Measurements from ENCODE around the gene HK3.

The HK3 gene

DNA sequence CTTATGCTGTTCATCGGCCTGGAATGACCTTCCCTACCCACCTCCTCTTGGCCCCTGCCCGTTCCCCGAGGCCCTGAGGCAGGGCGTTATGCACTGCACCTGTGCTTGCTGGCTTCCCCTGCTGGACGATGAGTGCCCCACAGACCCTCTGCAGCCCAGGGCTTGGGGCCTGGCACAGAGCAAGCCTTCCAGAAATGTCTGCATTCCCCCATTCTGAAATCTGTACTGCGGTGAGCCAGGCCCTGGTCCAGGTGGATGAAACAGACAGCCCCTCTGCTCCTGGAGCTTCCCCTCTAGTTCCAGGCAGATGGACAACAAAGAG, 53.8 kb downstream of the HK3 start:
- TF ChIP-seq, protein P1, sequence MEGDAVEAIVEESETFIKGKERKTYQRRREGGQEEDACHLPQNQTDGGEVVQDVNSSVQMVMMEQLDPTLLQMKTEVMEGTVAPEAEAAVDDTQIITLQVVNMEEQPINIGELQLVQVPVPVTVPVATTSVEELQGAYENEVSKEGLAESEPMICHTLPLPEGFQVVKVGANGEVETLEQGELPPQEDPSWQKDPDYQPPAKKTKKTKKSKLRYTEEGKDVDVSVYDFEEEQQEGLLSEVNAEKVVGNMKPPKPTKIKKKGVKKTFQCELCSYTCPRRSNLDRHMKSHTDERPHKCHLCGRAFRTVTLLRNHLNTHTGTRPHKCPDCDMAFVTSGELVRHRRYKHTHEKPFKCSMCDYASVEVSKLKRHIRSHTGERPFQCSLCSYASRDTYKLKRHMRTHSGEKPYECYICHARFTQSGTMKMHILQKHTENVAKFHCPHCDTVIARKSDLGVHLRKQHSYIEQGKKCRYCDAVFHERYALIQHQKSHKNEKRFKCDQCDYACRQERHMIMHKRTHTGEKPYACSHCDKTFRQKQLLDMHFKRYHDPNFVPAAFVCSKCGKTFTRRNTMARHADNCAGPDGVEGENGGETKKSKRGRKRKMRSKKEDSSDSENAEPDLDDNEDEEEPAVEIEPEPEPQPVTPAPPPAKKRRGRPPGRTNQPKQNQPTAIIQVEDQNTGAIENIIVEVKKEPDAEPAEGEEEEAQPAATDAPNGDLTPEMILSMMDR (IDR thresholded peaks at IDR 0.05; ENCODE audit: low read depth, low read length): no peak
- DNase-seq (ENCODE audit: low read depth in 2 of 2): no peak
- H3K4me3 ChIP-seq (replicated peaks in 1 of 2; ENCODE audit: low read depth in 2 of 2, low read length in 2 of 2): no peak overlapping the region

DNA sequence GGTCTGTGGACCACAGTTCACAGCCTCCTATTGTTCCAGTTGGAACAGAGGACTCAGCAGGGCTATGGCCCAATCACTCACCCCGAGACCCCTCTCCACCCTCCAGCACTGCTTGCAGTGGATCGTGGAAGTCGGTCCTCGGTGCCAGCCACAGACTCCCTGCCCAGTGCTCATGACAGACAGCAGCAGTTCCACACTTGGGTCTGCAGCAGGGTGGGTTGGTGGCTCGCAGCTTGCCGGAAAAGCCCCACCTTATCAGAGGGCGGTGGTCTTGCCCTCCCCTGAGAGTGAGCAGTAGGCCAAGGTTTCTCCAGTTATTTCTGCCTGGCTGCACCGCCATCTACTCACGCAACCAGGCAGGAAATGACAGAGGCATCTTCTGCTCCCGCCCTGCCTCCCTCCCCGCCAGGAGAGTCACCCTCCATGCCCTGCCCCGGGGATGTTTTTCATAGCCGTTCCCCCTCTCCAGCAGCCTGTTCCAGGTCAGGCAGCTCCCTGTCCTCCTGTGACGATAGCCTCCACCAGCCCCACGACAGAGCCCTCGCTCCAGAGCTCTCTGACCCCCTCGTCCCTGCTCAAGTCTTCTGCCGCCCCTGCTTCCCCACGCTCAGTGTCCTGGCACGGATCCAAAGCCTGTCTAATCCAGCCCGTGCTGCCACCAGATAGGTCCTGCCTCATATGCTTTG, 54.3 kb downstream of the HK3 start:
- no peak overlapping the region for H3K4me3 ChIP-seq (replicated peaks in 1 of 2; ENCODE audit: low read depth in 2 of 2, low read length in 2 of 2)
- TF ChIP-seq, protein P1 (IDR thresholded peaks at IDR 0.05; ENCODE audit: low read depth, low read length): no peak
- peak; percentile 11 to 43 for DNase-seq (ENCODE audit: low read depth in 2 of 2)

DNA sequence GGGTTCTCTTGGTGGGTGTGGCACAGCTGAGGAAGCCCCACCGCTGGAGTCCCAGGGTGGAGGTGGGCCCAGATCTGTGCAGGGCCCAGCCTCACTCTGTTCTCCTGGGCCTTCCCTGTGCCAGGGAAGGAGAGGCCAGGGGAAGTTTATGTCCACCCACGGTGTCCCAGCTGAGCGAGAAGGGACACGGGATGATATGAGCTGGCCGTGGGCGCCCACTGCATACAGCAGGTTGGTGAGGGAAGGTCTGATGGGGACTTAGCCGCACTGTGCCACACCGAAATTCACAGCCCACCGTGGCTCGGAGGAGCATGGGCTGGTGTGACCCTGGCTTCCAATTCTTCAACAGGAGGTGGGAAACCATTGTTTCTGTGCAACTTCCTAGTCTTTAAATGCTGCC, 54.9 kb downstream of the HK3 start:
- H3K4me3 ChIP-seq (replicated peaks in 1 of 2; ENCODE audit: low read depth in 2 of 2, low read length in 2 of 2): no peak overlapping the region
- TF ChIP-seq, protein P1 (IDR thresholded peaks at IDR 0.05; ENCODE audit: low read depth, low read length): no peak
- no peak for DNase-seq (ENCODE audit: low read depth in 2 of 2)

DNA sequence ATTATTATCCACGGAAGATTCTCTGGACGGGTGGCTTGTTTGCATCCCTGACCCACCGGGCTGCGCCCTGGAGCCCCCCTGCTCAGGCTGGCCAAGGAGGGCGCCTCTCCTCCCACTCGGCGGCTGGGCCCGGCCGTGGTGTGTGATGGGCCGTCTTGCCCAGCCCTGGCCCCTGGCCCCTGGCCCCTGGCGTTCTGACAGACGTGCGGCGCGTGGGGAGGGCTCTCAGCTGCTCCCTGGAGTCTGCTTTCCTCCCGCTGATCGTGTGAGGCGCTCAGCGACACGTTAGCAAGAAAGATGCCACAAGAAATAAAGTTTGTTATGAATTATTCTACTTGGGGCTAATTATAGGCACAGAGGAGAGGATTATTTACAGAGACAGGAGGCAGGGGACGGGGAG, 55.5 kb downstream of the HK3 start:
- TF ChIP-seq, protein P1 (IDR thresholded peaks at IDR 0.05; ENCODE audit: low read depth, low read length): no peak
- DNase-seq (ENCODE audit: low read depth in 2 of 2): no peak
- no peak overlapping the region for H3K4me3 ChIP-seq (replicated peaks in 1 of 2; ENCODE audit: low read depth in 2 of 2, low read length in 2 of 2)

DNA sequence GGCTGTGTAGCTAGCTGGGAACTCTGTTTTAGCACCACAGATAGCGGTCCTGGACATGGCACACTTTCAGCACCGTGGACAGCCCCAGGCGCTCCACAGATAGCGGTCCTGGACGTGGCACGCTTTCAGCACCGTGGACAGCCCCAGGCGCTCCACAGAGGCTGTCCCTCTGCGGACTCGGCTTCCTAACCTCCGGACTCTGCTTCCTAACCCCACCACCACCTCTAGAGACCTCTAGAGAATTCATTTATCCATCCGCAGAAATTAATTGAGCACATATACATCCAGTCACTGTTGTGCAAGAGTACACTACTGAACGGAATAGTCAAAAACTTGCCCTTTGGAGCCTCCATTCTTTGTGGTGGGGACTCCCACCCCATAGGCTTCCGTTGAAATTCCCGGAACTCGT, 61.4 kb downstream of the HK3 start:
- H3K4me3 ChIP-seq (replicated peaks in 1 of 2; ENCODE audit: low read depth in 2 of 2, low read length in 2 of 2): no peak overlapping the region
- peak; percentile 89 to 92 for DNase-seq (ENCODE audit: low read depth in 2 of 2)
- TF ChIP-seq, protein P1 (IDR thresholded peaks at IDR 0.05; ENCODE audit: low read depth, low read length): no peak

DNA sequence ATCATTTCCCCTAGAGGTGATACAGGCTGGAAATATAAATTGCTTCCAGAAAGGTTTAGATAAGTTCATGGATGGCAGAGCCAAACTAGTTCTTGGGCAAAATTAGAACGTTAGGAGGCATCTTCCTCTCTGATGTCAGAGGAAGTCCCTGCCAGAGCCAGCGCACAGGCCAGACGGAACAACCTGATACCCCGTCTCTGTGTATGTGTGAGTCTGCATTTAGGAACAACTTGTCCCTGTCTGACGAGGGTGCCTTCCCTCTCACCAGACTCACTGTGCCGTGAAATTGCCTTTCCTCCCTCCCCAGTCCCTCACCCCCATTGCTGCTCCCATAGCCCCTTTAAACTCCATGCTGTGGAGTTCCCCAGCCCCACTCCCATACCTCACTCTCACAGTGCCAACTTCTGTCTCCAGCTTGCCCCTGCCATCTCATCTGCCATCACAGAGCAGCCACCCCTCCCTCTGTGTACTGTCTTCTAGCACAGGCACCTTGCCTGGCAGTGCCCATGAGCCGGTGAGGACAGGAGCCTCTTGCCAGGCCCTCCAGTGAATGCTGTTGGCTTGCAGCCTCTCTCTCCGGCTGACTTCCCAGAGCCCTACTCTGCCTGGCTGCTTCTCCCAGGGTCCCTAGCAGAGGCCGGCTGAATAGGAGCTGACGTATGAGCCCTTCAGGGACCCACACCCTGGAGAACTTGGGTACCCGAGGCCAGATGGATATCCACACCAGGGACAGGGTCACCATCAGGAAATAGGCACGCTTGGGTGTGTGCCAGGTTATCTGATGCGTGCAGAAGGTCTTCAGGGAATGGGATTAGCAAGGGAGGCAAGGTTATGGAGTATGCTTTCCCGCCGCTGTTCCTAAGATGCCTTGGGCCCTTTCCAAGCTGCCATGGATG, 62.1 kb downstream of the HK3 start:
- no peak overlapping the region for H3K4me3 ChIP-seq (replicated peaks in 1 of 2; ENCODE audit: low read depth in 2 of 2, low read length in 2 of 2)
- TF ChIP-seq, protein P1 (IDR thresholded peaks at IDR 0.05; ENCODE audit: low read depth, low read length): no peak
- no peak for DNase-seq (ENCODE audit: low read depth in 2 of 2)
